GM06990 (cell line): ENCODE data around the gene EPHA1.
"Not testable (repeated sequence)": the region's sequence is repeated elsewhere in the genome, so short reads cannot be mapped to it uniquely, and the experiment has no call there.

Experiments
- DNase-seq: peaks from one replicate; pipeline ENCODE4 v3.0.0-alpha.2; 2011; ENCODE audit not compliant: insufficient read length; ENCODE audit errors: extremely low read depth
- H3K27me3 ChIP-seq: replicated peaks from 2 replicates; pipeline ENCODE4 v1.6.0; 2011; ENCODE audit warnings: low read length; ENCODE audit not compliant: control insufficient read depth, insufficient read depth
- H3K36me3 ChIP-seq: 2 replicates; pipeline ENCODE4 v1.5.1; 2011; ENCODE audit warnings: low read length; ENCODE audit not compliant: control insufficient read depth, insufficient read depth
- H3K4me3 ChIP-seq: replicated peaks from 2 replicates; pipeline ENCODE4 v1.5.1; 2011; ENCODE audit warnings: low read depth, mild to moderate bottlenecking, control low read depth, low read length
- CTCF ChIP-seq: IDR thresholded peaks from 2 replicates; pipeline ENCODE4 v1.5.1; 2011; ENCODE audit warnings: low read length, control low read depth, mild to moderate bottlenecking, inconsistent platforms; ENCODE audit not compliant: insufficient read depth, poor library complexity, severe bottlenecking

The EPHA1 gene

GRCh38 chr7:143429770-143430698 lies 21.4 kb upstream of the EPHA1 start:
- Histone ChIP-seq H3K27me3 (no peaks in the 10 kb centered on the region), H3K36me3 (no peaks in the 10 kb centered on the region), H3K4me3 (no peak overlapping the region)
- DNase-seq = no peak
- no peak for TF ChIP-seq CTCF

- H3K4me3 ChIP-seq = no peak overlapping the region
- H3K36me3 ChIP-seq = no peaks in the 10 kb centered on the region
- DNase-seq = no peak
- H3K27me3 ChIP-seq = no peaks in the 10 kb centered on the region
- TF ChIP-seq CTCF = no peak
Measured at GRCh38 chr7:143426479-143427142, 18.0 kb upstream of the EPHA1 start.

GRCh38 chr7:143424476-143424875 lies 15.8 kb upstream of the EPHA1 start:
- not testable (repeated sequence) for H3K36me3 ChIP-seq, DNase-seq

GRCh38 chr7:143422033-143422432 lies 13.4 kb upstream of the EPHA1 start:
- no peak for DNase-seq
- Histone ChIP-seq H3K4me3 (no peak overlapping the region), H3K36me3 (no peaks in the 10 kb centered on the region), H3K27me3 (0 out of 2 replicates have a peak, but pooled peaks cover 1% of the 10 kb centered on the region)
- no peak for TF ChIP-seq CTCF

More at GRCh38 chr7:143424476-143424875, 15.8 kb upstream of the EPHA1 start:
- H3K27me3 ChIP-seq, H3K4me3 ChIP-seq: not testable (repeated sequence)

GRCh38 chr7:143420624-143421023 lies 12.0 kb upstream of the EPHA1 start:
- not testable (repeated sequence) for H3K27me3 ChIP-seq, DNase-seq, H3K36me3 ChIP-seq, H3K4me3 ChIP-seq

GRCh38 chr7:143419880-143420279 lies 11.2 kb upstream of the EPHA1 start:
- H3K27me3 ChIP-seq = 0 out of 2 replicates have a peak, but pooled peaks cover 1% of the 10 kb centered on the region
- no peak for DNase-seq
- no peaks in the 10 kb centered on the region for H3K36me3 ChIP-seq
- no peak overlapping the region for H3K4me3 ChIP-seq
- no peak for TF ChIP-seq CTCF
